Ovary (tissue), 9 donors: Measurements from ENCODE around the gene CCDC149. TPM values are rescaled to one million over a fixed set of nuclear protein-coding genes. Genes with fewer than 3 reads are reported as not detected.

Experiments used
- DNase-seq, 5 donors: peaks; one replicate each; pipeline ENCODE4 v3.0.0-alpha.2; 2019 to 2020
- H3K27ac ChIP-seq, 2 donors: fragments of 200-600 bp; one replicate each; pipeline versions ENCODE4 v1.5.1 to v1.8.0; 2019 to 2022
- H3K27me3 ChIP-seq: fragments of 200-600 bp; one replicate; pipeline ENCODE4 v1.8.0; 2022
- H3K36me3 ChIP-seq: fragments of 200-600 bp; sonication (generic); one replicate; pipeline ENCODE4 v1.5.1; 2019
- H3K4me1 ChIP-seq: one replicate; pipeline ENCODE4 v1.8.1; 2013; ENCODE audit warnings: mild to moderate bottlenecking, moderate library complexity; ENCODE audit not compliant: insufficient read depth
- H3K4me3 ChIP-seq: fragments of 200-600 bp; sonication (generic); one replicate; pipeline ENCODE4 v1.5.1; 2017
- H3K9me3 ChIP-seq, 2 donors: fragments of 200-600 bp in 1 of 2; sonication (generic) in 1 of 2; one replicate each; pipeline versions ENCODE4 v1.5.1 to v1.8.1; 2013 to 2019; ENCODE audit warnings: mild to moderate bottlenecking in 1 of 2, moderate library complexity in 1 of 2
- EP300 ChIP-seq: sonication (generic); formaldehyde crosslinking; IDR thresholded peaks from one replicate; pipeline ENCODE4 v1.6.1; 2017; ENCODE audit warnings: antibody characterized with exemption
- POLR2A ChIP-seq: fragments of 450-650 bp; IDR thresholded peaks from one replicate; pipeline ENCODE4 v1.6.1; 2017; ENCODE audit warnings: antibody characterized with exemption, mild to moderate bottlenecking, moderate library complexity
- WGBS, 3 donors: extraction: QIAGEN DNeasy Blood & Tissue Kit in 1 of 3; methylation state at CpG; one replicate each; pipeline versions ENCODE4 v1.1.5 to v1.1.7; 2013 to 2017; 5-methylcytosine and 5-hydroxymethylcytosine counted together
- intact Hi-C, 4 donors: fragments of 100-400 bp; cut with DNase I; formaldehyde crosslinking; loops; one replicate each; pipeline versions ENCODE4 v1.11.0 to v1.15.1; 2022 to 2023
- polyA plus RNA-seq, 2 donors: library from polyadenylated mRNA; stranded (reverse); fragments of 200-250 nt in 1 of 2; fragments of 350-450 nt in 1 of 2; fragmentation: Illumina TruSeq in 1 of 2; extraction: RNeasy Lipid Tissue Mini Kit (QIAGEN cat#74804) in 1 of 2; gene quantifications; one replicate each; pipeline ENCODE4 v1.2.3, GENCODE V29; 2013 to 2014
- total RNA-seq, 7 donors: library from RNA; depleted of rRNA in 2 of 7; stranded (reverse); fragments of >200 nt in 2 of 7; fragmentation: NEBNext Ultra II Directional in 3 of 7; extraction: Animal tissue kit (Norgen Biotek cat#: 25700) in 3 of 7; gene quantifications; one replicate each; pipeline versions ENCODE4 v1.1.0 to v1.2.4, GENCODE V29; 2016 to 2023
- TF ChIP-seq, protein P1 (sequence below), 3 donors: fragments of 450-650 bp in 2 of 3; fragments of 200-600 bp in 1 of 3; IDR thresholded peaks; one replicate each; pipeline versions ENCODE4 v1.5.1 to v1.8.0; 2016 to 2022; ENCODE audit warnings: antibody characterized with exemption in 3 of 3, mild to moderate bottlenecking in 1 of 3
- donor health status: DM: no; HTN: no; CAD: no; lungs with moderate emphysema.
- donor health status: DM: no; HTN: no; CAD: no.
- donor health status: Bipolar disorder and iron deficiency.
- donor health status: DM: yes; HTN: yes; CAD: no.
- donor health status: DM: no; HTN: no; CAD: no.
- donor health status: DM: yes; HTN: yes; CAD: no.

Gene CCDC149
- total and polyA plus RNA-seq, 9 donors, result 6.2 to 21.7 (median 17.5) TPM

DNA sequence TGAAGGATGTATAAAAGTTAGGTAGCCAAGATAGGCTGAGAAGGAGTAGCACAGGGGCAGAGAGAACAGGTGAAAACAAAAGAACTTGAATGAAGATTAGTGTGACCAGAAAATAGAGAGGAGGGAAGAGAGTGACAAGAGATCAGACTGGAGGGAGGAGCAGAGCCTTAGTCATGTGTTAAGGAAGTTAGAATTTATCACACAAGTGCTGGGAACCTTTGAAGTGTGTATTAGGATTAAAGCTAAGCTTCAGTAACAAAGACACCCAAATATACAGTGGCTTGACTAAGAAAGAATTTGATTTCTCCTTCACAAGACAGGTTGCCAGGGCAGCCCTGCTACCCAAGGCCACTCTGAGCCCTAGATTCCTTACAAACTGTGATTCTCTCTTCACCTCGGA, 10.7 kb upstream of the CCDC149 start:
- no peaks in the 10 kb centered on the region for H3K4me1 ChIP-seq
- no peaks in the 10 kb centered on the region for H3K27me3 ChIP-seq
- no peak for DNase-seq
- WGBS, 3 donors, result 62 to 74% (median 62%) methylated on average over 1 of the region's 1 CpG
- TF ChIP-seq EP300, result no peak
- TF ChIP-seq, protein P1, sequence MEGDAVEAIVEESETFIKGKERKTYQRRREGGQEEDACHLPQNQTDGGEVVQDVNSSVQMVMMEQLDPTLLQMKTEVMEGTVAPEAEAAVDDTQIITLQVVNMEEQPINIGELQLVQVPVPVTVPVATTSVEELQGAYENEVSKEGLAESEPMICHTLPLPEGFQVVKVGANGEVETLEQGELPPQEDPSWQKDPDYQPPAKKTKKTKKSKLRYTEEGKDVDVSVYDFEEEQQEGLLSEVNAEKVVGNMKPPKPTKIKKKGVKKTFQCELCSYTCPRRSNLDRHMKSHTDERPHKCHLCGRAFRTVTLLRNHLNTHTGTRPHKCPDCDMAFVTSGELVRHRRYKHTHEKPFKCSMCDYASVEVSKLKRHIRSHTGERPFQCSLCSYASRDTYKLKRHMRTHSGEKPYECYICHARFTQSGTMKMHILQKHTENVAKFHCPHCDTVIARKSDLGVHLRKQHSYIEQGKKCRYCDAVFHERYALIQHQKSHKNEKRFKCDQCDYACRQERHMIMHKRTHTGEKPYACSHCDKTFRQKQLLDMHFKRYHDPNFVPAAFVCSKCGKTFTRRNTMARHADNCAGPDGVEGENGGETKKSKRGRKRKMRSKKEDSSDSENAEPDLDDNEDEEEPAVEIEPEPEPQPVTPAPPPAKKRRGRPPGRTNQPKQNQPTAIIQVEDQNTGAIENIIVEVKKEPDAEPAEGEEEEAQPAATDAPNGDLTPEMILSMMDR (IDR thresholded peaks at IDR 0.05), result no peak
- TF ChIP-seq POLR2A, result no peak
- no peaks in the 10 kb centered on the region for H3K36me3 ChIP-seq
- no peak overlapping the region for H3K27ac ChIP-seq
- no peak overlapping the region for H3K4me3 ChIP-seq
- intact Hi-C loops, result loop anchor here in 1 of 4 donors (5.0 kb wide), 1 partner anchor 86 kb away; no protein-coding TSS in a partner anchor
- H3K9me3 ChIP-seq, result no peaks in the 10 kb centered on the region

DNA sequence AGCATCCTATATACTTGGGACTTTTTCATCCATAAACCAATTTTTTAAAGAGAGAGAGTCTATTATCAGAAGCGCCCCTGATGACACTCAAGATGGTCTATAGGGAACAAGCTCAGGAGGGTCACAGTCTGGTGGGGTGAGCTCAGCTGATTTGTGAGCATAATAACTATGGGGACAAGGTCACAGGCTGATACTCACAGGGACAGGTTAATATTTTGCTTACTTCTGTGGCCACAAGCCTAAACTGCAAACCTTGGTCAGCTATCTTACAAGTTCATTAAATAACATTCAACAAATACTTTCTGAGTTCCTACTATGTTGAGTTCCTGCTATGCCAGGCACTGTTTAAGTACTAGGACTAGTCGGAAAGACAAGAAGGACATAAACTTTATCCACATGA, 10.2 kb upstream of the CCDC149 start:
- WGBS, 3 donors, result 91 to 93% (median 91%) methylated on average over 2 of the region's 2 CpGs
- Histone ChIP-seq H3K4me1 (no peaks in the 10 kb centered on the region), H3K36me3 (no peaks in the 10 kb centered on the region), H3K4me3 (no peak overlapping the region), H3K27me3 (no peaks in the 10 kb centered on the region), H3K9me3 (no peaks in the 10 kb centered on the region), H3K27ac (no peak overlapping the region)
- no peak for DNase-seq
- intact Hi-C loops, result loop anchor here in 1 of 4 donors (5.0 kb wide), 1 partner anchor 86 kb away; no protein-coding TSS in a partner anchor
- TF ChIP-seq EP300, result no peak
- TF ChIP-seq POLR2A, result no peak
- TF ChIP-seq, protein P1 (IDR thresholded peaks at IDR 0.05), result no peak

DNA sequence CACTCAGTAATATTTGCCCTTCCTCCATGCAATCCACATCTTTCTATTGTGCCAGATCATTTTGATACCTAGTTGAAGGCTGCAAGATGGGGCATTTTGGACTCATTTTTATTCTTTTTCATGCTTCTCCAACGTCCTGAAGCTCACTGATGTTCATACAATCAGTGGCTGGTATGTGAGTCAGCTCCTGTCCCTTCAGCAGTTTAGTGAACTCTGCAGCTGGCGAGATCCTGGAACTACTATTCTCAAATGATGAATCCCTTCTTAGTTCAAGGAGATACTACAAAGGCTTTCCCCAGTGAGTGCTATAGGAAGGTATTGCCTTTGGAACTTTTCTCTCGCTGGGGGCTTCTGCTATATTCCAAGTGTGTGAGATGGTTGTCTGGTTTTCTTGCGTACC, 9.6 kb upstream of the CCDC149 start:
- intact Hi-C loops, result loop anchor here in 1 of 4 donors (5.0 kb wide), 1 partner anchor 85 kb away; no protein-coding TSS in a partner anchor
- WGBS, 3 donors, result 62 to 76% (median 65%) methylated on average over 4 of the region's 4 CpGs
- no peaks in the 10 kb centered on the region for H3K9me3 ChIP-seq

DNA sequence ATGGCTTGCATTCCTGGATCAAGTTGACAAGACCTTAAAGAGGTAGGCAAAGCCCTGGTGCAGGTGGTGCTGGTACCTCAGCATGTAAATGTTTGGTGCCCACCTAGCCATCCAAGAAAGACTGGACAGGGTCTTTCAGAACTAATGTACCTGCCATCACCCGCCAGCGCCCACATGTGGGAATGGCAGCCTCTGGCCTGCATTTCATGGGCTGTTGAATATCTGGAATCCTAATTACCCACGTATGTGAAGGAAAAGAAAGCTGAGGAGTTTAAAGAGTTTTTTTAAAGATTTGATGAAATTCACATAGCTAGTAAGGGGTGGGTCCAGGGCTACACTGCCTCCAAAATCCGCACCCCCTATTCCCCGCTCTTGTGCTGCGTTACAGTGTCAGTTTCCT, 8.6 kb upstream of the CCDC149 start:
- Histone ChIP-seq H3K27ac (no peak overlapping the region), H3K4me1 (no peaks in the 10 kb centered on the region), H3K9me3 (no peaks in the 10 kb centered on the region), H3K4me3 (no peak overlapping the region), H3K36me3 (no peaks in the 10 kb centered on the region), H3K27me3 (no peaks in the 10 kb centered on the region)
- no peak for DNase-seq
- 74 to 79% (median 76%) methylated on average over 6 of the region's 6 CpGs for WGBS, 3 donors
- intact Hi-C loops, result loop anchor here in 1 of 4 donors (5.0 kb wide), 1 partner anchor 84 kb away; no protein-coding TSS in a partner anchor
- no peak for TF ChIP-seq POLR2A
- no peak for TF ChIP-seq EP300
- TF ChIP-seq, protein P1 (IDR thresholded peaks at IDR 0.05), result no peak

More for the DNA sequence above, 9.6 kb upstream of the CCDC149 start:
- Histone ChIP-seq H3K27me3 (no peaks in the 10 kb centered on the region), H3K36me3 (no peaks in the 10 kb centered on the region), H3K27ac (no peak overlapping the region), H3K4me1 (no peaks in the 10 kb centered on the region), H3K4me3 (no peak overlapping the region)
- no peak for TF ChIP-seq POLR2A
- TF ChIP-seq EP300, result no peak
- no peak for DNase-seq

DNA sequence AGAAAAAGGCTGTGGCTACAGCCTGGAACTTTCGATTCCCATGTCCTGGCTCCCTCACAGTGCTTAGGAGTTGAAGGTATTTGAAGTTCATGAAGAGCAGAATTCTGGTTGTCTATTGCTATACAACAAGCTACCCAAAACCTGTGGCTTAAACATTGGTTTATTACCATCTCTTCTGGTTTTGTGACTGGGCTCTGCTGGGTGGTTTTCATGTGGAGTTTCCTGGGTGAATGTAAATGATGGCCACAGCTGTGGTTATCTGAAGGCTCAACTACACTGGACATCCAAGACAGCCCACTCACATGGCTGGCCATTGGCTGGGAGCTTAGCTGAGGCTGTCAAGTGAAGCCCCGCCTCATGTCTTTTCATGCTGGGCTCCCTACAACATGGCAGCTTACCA, 7.2 kb upstream of the CCDC149 start:
- H3K4me1 ChIP-seq, result no peaks in the 10 kb centered on the region

More for the DNA sequence above, 7.2 kb upstream of the CCDC149 start:
- Histone ChIP-seq H3K27ac (no peak overlapping the region), H3K9me3 (no peaks in the 10 kb centered on the region), H3K27me3 (no peaks in the 10 kb centered on the region), H3K4me3 (no peak overlapping the region), H3K36me3 (no peaks in the 10 kb centered on the region)
- DNase-seq, result no peak
- intact Hi-C loops, result loop anchor here in 1 of 4 donors (5.0 kb wide), 1 partner anchor 83 kb away; no protein-coding TSS in a partner anchor
- 94 to 96% (median 96%) methylated on average over 2 of the region's 2 CpGs for WGBS, 3 donors
- TF ChIP-seq, protein P1 (IDR thresholded peaks at IDR 0.05), result no peak
- TF ChIP-seq POLR2A, result no peak
- no peak for TF ChIP-seq EP300
